Activated CD4-positive, alpha-beta T cell treated with anti-CD3 and anti-CD28 coated beads for 48 hours (primary cell): ENCODE results near the gene BCL7A.
"Not testable (repeated sequence)": the region's sequence is repeated elsewhere in the genome, so short reads cannot be mapped to it uniquely, and the experiment has no call there.

Experiments used
- DNase-seq: peaks from one replicate; pipeline ENCODE4 v3.0.0-alpha.2; 2020

BCL7A gene

DNA sequence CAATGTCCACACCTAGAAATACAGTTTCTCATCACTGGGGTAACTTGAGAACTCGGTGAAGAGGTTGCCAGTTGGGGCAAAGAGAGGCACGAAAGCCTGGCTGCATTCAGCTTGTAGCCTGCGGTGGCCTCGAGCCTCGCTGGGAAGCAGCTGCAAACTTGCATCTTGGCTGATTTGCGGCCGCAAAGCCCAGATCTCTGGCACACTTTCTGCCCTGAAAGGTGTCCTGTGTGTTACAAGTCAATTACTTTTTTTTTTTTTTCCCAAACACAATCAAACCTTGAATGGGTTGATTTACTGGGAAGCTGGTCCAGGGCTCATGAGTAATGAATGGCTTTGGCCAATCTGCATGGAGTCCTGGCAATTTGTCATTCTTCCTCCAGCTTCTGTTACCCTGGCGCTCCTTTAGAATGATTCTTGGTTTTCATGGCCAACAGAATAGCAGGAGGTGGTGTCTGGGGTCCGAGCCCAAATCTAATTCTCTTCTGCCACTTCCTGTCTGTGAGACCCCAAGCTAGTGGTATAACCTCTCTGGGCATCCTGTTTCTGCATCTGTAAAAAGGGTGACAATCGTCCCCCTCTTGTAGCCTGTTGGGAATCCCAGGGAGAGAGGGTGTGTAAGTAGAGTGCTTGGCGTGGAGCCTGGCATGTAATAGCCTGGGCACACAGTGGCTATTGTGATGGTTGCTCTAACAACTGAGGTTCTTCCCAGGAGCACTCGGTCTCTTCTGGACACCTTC, 6.7 kb downstream of the BCL7A start:
- DNase-seq = no peak

DNA sequence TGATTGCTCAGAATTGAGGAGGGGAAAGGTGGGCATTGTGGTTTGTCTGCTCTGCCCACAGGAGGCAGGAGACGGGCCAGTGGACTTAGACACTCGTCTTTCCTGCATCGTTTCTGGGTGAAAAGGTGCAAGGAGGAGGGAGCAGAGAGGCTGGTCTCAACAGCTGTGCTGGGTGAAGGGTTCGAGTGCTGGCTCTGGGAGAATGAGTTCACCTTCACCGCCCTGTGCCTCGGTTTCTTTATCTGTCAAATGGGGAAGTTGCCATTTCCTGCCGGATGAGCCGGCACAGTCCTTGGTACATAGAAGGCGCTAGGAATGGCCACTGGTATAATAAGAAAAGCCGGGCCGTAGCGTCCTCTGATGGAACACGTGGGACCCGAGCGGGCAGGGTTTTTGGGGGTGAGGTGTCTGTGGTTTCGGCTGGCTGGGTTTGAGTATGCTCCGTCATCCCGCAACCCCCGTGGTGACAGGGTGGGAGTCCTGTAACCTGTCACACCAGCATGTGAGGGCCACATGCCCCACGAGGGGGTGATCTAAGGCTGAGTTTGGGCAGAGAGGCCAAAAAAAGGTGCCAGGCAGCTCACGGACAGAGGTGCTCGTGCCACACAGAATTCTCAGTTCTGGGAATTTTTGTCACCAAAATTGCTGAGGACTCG, 7.3 kb downstream of the BCL7A start:
- peak; percentile 45 for DNase-seq

DNA sequence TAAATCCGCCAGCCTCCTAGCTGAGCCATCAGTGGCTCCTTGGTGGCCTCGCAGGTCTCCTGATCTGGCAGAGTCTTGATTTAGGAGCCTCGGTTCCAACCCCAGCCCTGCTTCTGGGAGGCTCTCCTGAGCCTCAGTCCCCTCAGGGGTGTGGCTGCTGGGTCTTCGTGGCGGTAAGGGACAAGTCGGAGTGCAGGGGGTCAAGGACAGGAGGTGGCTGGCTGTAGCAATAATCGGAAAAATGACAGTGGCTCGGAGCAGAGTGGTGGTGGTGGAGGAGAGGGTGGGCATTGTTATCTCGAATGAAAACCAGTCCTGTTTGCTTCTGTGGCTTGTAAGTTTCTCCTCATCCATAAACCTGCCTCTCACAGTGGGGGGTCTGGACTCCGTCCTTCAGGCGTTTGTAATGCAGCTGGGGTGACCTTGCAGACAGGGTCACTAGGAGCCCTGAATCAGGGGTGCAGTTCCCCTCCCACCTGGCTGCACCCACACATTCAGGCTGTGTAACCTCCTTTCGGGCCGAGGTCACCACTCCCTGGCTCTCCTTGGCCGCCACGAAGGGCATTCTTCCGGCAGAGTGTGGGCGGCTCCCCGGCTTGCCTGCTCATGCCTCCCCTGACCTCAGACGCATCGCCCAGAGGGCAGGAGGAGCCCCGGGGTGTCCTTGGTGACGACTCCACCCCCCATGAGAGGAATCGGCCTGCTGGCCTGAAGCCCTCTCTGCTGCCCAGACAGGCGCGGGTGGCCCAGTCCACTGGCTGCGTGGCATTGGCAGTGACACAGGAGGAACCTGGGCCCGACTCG, 8.1 kb downstream of the BCL7A start:
- no peak for DNase-seq

DNA sequence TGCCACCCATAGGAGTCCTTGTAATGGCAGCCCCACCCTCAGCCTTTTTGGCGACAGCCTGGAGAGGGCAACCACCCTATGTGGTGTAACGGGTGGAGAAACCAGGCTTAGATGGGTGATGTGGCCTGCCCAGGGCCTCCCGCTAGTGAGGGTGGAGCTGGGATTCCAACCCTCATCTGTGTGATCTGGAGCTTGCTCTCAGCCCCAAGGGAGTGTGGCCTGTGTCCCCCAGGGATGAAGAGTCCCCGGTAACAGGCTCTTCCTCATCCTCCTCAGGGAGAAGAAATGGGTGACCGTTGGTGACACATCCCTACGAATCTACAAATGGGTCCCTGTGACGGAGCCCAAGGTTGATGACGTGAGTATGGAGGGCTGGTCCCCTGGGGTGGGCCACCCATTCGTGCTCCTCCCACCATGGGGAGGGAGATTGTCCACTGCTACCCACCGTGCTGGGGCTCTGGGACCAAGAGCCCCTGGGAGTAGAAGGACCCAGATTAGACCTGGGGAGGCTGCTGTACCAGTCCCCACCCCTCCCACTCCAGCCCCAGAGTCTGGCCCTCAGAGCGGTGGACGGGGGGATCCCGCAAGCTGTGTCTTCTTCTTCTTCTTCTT, 8.8 kb downstream of the BCL7A start:
- DNase-seq = no peak

DNA sequence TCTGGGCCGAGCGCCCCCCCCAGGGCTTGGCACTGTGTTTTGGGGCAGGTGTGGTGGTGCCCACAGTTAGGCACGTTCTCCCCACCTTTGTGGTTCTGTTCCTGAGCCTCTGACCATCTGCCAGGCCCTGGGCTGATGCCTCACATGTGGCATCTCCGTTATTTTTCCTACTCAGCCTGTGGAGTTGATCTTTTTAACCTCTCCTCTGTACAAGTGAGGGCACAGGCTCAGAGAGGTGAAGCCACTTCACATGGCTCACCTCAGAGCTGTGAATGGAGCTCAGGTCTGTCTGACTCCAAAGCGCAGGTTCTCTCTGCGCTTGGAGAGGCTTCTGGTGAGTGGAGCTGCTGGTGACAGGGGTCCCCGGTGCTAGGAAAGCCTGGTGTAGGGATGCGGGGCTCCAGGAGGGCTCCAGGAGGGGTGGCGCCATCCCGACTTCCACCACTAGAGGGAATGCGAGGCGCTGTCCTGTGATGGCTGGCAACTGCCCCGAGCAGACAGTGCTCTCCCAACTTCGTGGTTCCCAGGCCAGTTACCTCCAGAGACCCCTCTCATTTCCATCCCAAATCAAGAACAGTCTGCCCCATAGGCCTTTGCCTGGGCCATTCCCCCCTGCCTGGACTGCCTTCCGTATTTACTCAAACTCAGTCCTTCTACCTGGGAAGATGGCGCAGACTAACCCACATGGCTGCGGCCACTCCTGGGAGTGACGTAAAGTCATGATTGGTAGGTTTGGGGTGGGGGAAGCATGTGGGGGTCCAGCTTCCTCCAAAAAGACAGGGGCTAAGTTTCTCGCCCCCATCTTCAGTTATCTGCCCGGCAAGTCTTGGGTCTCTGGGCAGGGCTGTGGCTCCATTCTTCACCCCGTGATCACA, 9.9 kb downstream of the BCL7A start:
- peak; percentile 77 for DNase-seq

DNA sequence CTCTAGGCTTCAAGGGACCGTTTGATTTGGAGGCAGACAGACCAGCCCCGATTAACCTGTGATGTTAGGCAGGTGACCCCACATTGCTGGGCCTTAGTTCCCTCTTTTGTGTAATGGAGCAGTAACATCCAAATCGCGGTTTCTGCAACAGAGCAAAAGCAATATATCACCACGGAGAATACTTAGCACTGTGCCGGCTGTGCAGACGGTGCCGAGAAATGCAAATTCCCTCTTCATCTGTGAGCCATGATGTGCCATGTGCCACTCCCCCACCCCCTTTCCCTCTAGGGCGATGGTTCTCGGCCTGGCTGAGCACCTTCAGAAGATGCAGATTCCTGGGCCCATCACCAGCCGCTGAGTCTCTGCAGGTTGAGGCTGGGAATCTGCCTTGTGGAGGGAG, 10.9 kb downstream of the BCL7A start:
- DNase-seq = no peak

DNA sequence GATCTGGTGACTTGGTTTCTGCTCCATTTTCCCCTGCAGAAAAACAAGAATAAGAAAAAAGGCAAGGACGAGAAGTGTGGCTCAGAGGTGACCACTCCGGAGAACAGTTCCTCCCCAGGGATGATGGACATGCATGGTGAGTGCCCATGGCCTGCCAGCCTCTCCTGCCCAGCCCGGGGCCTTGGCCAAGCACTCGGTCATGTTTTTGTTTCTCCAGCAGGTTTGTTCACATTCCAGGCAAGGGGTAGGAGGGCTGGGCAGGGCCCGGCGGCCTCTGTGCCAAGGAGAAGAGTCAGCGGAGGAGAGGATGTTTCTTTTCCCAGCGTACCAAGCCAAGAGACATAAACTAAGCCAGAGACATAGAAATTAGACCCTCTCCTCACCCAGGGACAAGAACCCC, 13.6 kb downstream of the BCL7A start:
- no peak for DNase-seq

DNA sequence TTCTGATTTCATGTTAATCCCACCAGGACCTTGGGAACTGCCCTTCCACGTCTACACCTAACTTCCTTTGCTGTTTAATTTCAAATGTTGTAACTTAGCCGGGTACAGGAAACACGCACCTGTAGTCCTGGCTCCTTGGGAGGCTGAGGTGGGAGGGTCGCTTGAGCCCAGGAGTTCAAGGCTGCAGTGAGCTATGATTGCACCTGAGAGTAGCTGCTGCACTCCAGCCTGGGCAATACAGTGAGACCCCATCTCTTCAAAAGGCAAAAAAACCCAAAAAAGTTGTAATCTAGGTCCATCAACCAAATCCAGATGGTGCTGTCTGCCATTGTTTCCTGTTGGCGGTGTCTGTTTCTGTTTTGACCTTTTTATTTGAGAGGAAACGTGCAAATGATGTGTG, 14.5 kb downstream of the BCL7A start:
- no peak for DNase-seq

DNA sequence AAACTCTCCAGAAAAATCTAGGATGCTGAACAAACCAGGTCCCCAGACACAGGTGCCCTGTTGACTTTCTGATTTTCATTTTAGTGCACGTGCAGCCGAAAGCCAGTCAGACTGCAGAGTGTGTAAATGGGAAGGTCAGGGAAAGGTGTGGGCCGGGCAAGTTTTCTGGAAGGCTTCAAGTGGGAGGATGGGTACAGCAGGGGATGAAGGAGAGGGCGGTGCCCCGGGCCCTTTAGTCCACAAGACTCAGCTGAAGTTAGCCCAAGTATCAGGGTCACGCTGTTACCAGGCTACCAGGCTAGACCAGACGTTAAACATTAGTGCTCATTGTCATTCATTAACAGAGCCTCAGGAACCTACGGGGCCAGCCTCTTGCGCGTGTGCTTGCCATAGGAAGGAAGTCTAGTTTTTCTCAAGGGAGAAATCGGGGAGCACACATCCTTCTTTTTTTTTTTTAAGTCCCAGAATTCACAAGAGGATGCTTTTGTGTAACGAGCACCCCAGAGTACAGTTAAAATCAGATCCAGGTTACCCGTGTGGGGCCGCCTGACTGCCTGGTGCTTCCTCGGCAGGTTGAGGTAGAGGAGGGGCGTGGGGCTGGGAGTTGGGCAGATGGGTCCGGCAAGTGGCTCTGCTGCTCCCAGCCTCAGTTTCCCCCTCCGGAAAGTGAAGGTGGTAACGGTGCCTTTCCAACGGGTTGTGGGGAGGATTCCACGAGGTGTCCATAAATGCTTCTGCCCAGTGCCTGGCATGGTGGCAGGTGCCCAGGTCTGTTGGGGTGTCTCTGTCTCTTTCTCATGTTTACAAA, 19.1 kb downstream of the BCL7A start:
- no peak for DNase-seq

DNA sequence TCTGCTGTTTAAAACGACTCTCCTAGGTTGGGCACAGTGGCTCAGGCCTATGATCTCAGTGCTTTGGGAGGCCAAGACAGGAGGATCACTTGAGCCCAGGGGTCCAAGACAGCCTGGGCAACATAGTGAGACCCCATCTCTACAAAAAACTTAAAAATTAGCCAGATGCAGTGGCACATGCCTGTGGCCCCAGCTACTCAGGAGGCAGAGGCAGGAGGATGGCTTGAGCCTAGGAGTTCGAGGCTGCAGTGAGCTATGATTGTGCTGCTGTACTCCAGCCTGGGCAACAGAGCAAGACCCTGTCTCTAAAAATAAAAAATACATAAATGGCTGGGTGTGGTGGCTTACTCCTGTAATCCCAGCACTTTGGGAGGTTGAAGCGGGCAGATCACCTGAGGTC, 19.8 kb downstream of the BCL7A start:
- DNase-seq = not testable (repeated sequence)

DNA sequence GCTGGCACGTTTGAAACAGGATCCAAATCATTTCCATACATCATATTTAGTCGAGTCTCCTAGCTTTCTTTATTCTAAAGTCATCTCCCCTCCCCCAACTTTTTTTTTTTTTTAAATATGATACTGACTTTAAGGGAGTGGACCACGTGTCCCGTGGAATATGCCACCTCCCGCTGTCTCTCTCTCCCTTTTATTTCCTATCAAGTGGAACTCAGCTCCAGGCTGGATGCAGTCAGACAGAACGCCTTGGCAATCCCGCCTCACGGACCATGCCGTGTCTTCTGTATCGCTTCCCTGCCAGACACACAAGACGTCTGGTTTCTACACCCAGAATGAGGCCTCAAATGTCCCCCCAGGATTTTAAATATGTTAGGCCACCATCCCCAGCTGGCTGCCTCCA, 21.2 kb downstream of the BCL7A start:
- DNase-seq = no peak

DNA sequence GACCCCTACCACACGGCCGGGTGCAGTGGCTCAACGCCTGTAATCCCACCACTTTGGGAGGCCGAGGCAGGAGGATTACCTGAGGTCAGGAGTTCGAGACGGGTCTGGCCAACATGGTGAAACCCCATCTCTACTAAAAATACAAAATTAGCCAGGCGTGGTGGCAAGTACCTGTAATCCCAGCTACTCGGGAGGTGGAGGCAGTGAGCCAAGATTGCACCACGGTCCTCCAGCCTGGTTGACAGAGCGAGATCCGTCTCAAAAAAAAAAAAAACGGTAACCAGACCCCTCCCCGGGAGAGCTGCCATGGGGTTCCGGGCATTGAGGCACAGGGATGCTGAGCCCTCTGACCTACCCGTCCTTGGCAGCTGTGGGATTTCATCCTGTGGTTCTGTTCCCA, 21.8 kb downstream of the BCL7A start:
- no peak for DNase-seq

DNA sequence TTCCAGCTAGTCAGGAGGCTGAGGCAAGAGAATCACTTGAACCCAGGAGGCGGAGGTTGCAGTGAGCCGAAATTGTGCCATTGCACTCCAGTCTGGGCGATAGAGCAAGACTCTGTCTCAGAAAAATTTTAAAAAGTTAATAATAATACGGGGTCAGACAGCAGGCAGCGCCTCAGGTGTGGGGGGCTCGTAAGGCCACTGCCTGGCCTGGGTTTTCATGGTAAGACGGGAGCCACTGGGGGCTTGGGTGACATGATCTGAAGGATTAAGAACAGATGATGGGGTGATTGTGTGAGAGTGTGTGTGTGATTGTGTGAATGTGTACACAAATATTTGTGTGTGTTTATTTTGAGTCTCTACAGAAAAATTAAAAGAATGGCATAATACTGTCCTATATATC, 23.6 kb downstream of the BCL7A start:
- DNase-seq = no peak

DNA sequence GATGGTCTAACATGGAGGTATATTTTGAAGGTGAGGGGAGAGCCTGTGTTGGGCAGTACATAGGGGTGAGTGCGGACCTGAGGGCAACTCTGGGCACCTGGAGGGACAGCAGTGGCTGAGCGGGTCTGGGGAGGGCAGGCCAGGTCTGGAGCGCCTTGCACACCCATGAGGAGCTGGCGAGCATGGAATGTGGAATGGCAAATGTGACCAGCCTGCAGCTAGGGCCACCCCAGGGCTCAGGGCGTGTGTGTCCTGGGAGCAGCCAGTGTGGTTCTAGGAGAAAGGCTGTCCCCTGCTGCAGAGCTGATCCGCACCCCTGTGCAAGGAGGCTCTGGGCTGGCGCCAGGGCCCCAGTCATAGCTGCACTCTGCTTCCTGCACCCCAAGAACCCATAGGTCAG, 24.5 kb downstream of the BCL7A start:
- no peak for DNase-seq

DNA sequence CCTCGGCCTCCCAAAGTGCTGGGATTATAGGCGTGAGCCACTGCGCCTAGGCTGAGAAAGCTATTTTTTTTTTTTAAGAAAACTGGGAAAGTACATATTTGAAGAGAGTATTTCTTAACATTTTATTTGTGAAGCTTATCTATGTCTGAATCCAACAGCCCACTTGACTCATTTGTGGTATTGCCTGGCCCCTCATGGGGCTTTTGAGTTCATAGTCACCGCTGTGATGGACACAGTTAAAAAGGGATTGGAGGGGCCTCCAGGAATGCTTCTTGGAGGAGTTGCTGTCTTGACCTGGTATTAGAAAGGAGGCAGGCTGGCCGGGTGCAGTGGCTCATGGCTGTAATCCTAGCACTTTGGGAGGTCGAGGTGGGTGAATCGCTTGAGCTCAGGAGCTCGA, 26.5 kb downstream of the BCL7A start:
- no peak for DNase-seq

DNA sequence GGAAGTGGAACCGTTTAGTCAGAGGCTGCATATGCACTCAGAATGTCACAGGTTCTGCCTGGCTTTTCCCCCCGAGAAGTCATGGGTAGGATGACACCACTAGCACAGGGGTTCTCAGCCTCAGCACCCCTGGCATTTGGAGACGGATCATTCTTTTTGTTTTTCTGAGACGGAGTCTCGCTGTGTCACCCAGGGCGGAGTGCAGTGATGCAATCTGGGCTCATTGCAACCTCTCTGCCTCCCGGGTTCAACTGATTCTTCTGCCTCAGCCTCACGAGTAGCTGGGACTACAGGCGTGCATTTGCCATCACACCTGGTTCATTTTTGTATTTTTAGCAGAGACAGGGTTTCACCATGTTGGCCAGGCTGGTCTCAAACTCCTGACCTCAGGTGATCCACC, 28.1 kb downstream of the BCL7A start:
- no peak for DNase-seq

DNA sequence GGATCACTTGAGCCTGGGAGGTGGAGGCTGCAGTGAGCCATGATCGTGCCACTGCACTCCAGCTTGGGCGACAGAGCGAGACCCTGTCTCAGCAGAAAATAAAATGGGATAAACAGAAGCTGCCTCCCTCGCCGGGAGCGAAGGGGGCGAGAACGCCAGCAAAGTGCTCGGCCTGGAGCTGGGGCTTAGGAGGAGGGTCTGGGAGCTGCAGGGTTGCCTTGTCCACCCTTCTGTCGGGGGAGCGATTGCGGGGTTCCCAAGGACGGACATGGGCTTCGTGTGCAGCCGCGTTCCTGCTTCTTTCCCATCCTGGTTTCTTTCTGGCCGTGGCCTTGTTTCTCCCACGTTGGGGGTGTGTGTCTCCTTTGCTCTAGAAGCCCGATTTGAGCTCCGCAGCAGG, 29.0 kb downstream of the BCL7A start:
- DNase-seq = no peak

DNA sequence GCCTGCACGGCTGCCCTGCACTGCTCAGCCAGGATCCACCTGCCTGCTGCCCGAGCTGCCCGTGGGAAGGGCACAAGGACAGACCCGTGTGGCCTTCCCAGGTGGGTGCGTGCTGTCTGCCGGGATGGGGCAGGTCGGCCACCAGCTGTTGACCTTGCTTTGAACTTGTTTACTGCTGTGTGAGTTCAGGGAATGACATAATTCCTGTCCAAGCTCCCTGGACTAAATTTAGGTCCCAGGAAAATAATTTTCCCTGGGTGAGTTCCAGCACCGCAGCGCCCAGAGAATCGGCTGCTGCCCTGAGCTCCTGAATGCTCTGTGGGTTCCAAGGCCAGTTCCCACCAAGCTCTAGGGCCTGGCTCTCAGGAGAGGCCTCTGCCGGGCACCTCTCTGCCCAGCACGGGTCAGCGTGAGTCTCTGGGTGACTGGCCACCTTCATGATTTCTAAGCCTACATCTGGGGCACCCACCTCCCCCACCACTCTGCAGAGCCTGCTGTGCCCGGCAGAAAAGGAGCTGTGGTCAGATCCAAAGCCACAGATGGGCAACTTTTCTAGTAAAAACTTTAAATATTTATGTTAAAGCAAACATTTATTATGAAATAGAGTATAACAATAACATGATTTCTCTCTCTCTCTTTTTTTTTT, 29.7 kb downstream of the BCL7A start:
- DNase-seq = no peak

DNA sequence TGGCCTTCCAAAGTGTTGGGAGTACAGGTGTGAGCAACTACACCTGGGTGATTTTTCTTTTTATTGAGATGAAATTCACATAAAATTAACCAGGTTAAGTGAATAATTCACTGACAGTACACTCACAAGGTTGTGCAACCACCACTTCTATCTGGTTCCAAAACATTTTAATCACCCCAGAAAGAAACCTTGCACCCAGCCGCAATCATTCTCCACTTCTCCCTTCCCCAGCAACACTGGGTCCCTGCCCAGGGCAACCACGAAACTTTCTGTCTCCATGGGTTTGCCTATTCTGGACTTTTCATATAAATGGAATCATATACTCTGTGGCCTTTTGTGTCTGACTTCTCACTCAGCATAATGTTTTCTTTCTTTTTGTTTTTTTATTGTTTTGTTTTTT, 30.6 kb downstream of the BCL7A start:
- no peak for DNase-seq

DNA sequence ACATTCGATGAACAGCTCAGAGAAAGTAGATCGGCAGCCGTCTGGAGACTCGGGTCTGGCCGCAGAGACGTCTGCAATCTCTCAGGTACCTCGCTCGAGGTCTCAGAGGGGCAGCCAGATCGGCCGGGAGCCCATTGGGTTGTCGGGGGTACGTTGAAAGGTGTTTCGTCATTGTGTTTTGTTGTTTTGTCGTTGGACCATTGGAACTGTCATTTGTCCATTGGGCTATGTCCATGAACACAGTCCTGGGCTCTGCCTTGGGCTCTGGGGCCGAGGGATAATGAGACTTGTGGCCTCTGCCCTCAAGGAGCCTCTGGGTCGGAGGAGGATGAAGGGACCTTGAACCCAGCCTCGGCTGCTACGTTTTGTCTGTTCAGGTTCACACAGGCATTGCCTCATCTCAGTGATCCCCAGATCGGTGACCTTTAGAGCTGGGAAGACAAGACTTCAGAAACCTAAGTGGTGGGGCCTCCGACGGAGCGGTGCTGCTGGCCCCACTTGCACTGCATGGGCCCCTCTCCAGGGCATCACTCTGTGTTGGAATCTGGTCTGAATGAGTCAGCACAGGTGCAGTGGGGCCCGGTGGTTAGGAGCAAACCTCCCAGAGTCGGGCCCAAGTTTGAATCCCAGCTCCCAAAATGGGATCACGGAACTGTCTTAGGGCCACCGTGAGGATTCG, 33.3 kb downstream of the BCL7A start:
- DNase-seq = no peak

DNA sequence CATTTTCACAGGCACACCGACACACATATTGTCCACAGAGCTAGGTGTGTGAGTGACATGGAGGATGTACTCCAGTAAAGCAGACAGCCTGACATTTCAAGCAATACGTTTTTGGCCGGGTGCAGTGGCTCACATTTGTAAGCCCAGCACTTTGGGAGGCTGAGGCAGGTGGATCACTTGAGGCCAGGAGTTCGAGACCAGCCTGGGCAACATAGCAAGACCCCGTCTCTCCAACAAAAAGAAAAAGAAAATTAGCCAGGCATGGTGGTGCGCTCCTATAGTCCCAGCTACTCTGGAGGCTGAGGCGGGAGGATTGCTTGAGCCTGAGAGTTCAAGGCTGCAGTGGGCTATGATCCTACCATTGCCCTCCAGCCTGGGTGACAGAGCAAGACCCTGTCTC, 34.7 kb downstream of the BCL7A start:
- not testable (repeated sequence) for DNase-seq
